Spleen (tissue), 11 donors: ENCODE data around the gene WDR88. TPM values are rescaled to one million over a fixed set of nuclear protein-coding genes. Genes with fewer than 3 reads are reported as not detected.

ENCODE experiments used
- DNase-seq: peaks from one replicate; pipeline ENCODE4 v3.0.0-alpha.2; 2020
- H3K27ac ChIP-seq, 8 donors: fragments of 200-600 bp; sonication (generic) in 7 of 8; 1 replicate in 4 of 8; 2 replicates in 4 of 8; pipeline versions ENCODE4 v1.5.0 to v1.8.0; 2016 to 2021; ENCODE audit warnings: inconsistent platforms in 4 of 8, mild to moderate bottlenecking in 4 of 8, moderate library complexity in 1 of 8
- H3K27me3 ChIP-seq, 7 donors: fragments of 200-600 bp; sonication (generic) in 6 of 7; replicated peaks in 1 of 7; 1 replicate in 4 of 7; 2 replicates in 3 of 7; pipeline versions ENCODE4 v1.5.0 to v1.8.0; 2016 to 2021; ENCODE audit warnings: inconsistent platforms in 3 of 7, mild to moderate bottlenecking in 1 of 7
- H3K36me3 ChIP-seq, 6 donors: fragments of 200-600 bp; sonication (generic) in 5 of 6; 1 replicate in 4 of 6; 2 replicates in 2 of 6; pipeline versions ENCODE4 v1.5.0 to v1.8.0; 2016 to 2021; ENCODE audit warnings: inconsistent platforms in 2 of 6
- H3K4me1 ChIP-seq, 6 donors: fragments of 200-600 bp; sonication (generic) in 5 of 6; 1 replicate in 3 of 6; 2 replicates in 3 of 6; pipeline versions ENCODE4 v1.5.0 to v1.8.0; 2016 to 2021; ENCODE audit warnings: inconsistent platforms in 3 of 6
- H3K4me3 ChIP-seq, 8 donors: fragments of 200-600 bp; sonication (generic) in 7 of 8; 1 replicate in 4 of 8; 2 replicates in 4 of 8; pipeline versions ENCODE4 v1.5.0 to v1.8.0; 2016 to 2021; ENCODE audit warnings: inconsistent platforms in 4 of 8, mild to moderate bottlenecking in 4 of 8, moderate library complexity in 2 of 8
- H3K9me3 ChIP-seq, 8 donors: fragments of 200-600 bp; sonication (generic) in 7 of 8; 1 replicate in 4 of 8; 2 replicates in 4 of 8; pipeline versions ENCODE4 v1.5.0 to v1.8.0; 2016 to 2021; ENCODE audit warnings: inconsistent platforms in 4 of 8
- POLR2A ChIP-seq, 3 donors: fragments of 450-650 bp; IDR thresholded peaks; one replicate each; pipeline ENCODE4 v1.5.1; 2017; ENCODE audit warnings: antibody characterized with exemption in 3 of 3, mild to moderate bottlenecking in 1 of 3
- POLR2AphosphoS5 ChIP-seq, 3 donors: sonication (generic); formaldehyde crosslinking; IDR thresholded peaks; one replicate each; pipeline ENCODE4 v1.5.1; 2017; ENCODE audit warnings: antibody characterized with exemption in 3 of 3
- WGBS, 5 donors: extraction: QIAGEN DNeasy Blood & Tissue Kit in 3 of 5; methylation state at CpG; one replicate each; pipeline versions ENCODE4 v1.1.5 to v1.1.7; 2013 to 2018; 5-methylcytosine and 5-hydroxymethylcytosine counted together
- intact Hi-C: fragments of 100-400 bp; cut with DNase I; formaldehyde crosslinking; loops from one replicate; pipeline ENCODE4 v1.15.0; 2023; ENCODE audit warnings: low total_unique reads
- polyA plus RNA-seq, 3 donors: library from polyadenylated mRNA; stranded (reverse); fragments of 200-250 nt; gene quantifications; one replicate each; pipeline ENCODE4 v1.2.1, GENCODE V29; 2013
- total RNA-seq, 7 donors: library from RNA; depleted of rRNA in 3 of 7; stranded (reverse); fragments of >200 nt in 3 of 7; fragmentation: NEBNext Ultra II Directional in 4 of 7; extraction: Animal tissue kit (Norgen Biotek cat#: 25700) in 4 of 7; gene quantifications; one replicate each; pipeline versions ENCODE4 v1.1.0 to v1.2.1, GENCODE V29; 2016 to 2021
- TF ChIP-seq, protein P1 (sequence below), 11 experiments: fragments of 200-600 bp in 7 of 11; fragments of 450-650 bp in 4 of 11; sonication (generic) in 4 of 11; IDR thresholded peaks in 8 of 11; conservative IDR thresholded peaks in 3 of 11; 1 replicate in 7 of 11; 2 replicates in 4 of 11; pipeline versions ENCODE4 v1.4.0 to v1.8.0; 2016 to 2021; ENCODE audit warnings: antibody characterized with exemption in 11 of 11, inconsistent platforms in 4 of 11, mild to moderate bottlenecking in 1 of 11
- donor health status: healthy with polysubstance abuse.
- donor health status: DM: no; HTN: no; CAD: no; lungs with moderate emphysema.
- donor health status: DM: no; HTN: no; CAD: no.
- donor health status: Bipolar disorder and iron deficiency.
- donor health status: healthy.
- donor health status: DM: no; HTN: no; CAD: no.
- donor health status: DM: yes; HTN: yes; CAD: no.

Gene WDR88
- total and polyA plus RNA-seq, 10 donors, result 0.07 TPM; not detected in 9

- TF ChIP-seq POLR2AphosphoS5 (IDR thresholded peaks at IDR 0.05) (no peak), POLR2A (IDR thresholded peaks at IDR 0.05) (no peak)
- TF ChIP-seq, protein P1, sequence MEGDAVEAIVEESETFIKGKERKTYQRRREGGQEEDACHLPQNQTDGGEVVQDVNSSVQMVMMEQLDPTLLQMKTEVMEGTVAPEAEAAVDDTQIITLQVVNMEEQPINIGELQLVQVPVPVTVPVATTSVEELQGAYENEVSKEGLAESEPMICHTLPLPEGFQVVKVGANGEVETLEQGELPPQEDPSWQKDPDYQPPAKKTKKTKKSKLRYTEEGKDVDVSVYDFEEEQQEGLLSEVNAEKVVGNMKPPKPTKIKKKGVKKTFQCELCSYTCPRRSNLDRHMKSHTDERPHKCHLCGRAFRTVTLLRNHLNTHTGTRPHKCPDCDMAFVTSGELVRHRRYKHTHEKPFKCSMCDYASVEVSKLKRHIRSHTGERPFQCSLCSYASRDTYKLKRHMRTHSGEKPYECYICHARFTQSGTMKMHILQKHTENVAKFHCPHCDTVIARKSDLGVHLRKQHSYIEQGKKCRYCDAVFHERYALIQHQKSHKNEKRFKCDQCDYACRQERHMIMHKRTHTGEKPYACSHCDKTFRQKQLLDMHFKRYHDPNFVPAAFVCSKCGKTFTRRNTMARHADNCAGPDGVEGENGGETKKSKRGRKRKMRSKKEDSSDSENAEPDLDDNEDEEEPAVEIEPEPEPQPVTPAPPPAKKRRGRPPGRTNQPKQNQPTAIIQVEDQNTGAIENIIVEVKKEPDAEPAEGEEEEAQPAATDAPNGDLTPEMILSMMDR (IDR thresholded peaks at IDR 0.05 in 8 of 11, conservative IDR thresholded peaks at IDR 0.05 in 3 of 11), result no peak
- intact Hi-C loops, result no loop called here
Observed at GRCh38 chr19:33129901-33130300, 2.0 kb upstream of the WDR88 start.

DNA sequence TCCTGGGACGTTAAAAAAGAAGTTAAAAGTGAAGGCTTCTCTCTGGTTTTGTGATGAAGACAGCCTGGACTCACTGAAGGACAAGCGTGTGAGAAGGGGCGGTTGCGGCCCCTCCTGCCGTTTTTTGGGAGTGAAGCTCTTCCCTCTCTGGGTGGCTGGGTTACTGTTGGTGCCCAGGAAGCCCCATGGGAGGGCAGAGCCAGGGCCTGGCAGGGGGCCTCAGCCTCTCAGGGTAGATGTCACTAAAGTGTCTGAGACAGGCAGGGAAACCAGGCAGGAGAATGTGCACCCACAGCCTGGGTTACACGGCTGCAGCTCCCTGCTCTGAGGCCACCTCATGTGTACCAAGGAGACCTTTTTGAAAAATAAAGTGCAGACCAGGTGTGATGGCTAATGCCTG is 1.5 kb upstream of the WDR88 start:
- DNase-seq, result no peak
- peaks cover 0 to 72% (median 49%) of the 10 kb centered on the region in 6 donors for H3K36me3 ChIP-seq
- WGBS, 5 donors, result 91 to 98% (median 92%) methylated on average over 5 to 6 of the region's 6 CpGs

More at GRCh38 chr19:33129901-33130300, 2.0 kb upstream of the WDR88 start:
- 88 to 97% (median 92%) methylated on average over 6 of the region's 6 CpGs for WGBS, 5 donors
- Histone ChIP-seq H3K9me3 (no peaks in the 10 kb centered on the region), H3K4me3 (no peak overlapping the region), H3K36me3 (peaks cover 0 to 77% (median 52%) of the 10 kb centered on the region in 6 donors), H3K4me1 (peaks cover 0 to 13% (median 5%) of the 10 kb centered on the region in 6 donors), H3K27me3 (peaks cover 0 to 8% (median 4%) of the 10 kb centered on the region in 7 donors), H3K27ac (no peak overlapping the region)
- DNase-seq, result no peak

DNA sequence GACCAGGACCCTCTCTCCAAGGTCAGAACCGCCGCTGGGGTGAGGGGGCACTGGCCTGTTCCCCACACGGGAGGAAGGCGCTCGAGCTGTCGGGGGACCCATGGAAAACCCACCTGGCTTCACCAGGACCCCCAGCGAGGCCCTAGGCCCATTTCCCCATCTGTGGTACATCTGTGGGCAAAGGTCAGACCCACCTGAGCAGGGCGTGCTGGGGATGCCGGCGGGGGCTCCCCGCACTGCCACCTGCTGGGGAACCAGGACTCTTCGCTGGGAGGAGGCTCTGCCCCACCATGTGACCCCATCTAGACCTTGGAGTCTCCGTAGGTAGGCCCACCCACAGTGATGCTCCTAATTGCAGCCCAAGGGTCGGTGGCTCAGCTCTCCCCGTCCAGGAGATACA is 511 bp downstream of the WDR88 start:
- DNase-seq, result no peak
- Histone ChIP-seq H3K27ac (no peak overlapping the region), H3K4me1 (peaks cover 0 to 11% (median 1%) of the 10 kb centered on the region in 6 donors), H3K27me3 (peaks cover 0 to 27% (median 5%) of the 10 kb centered on the region in 7 donors), H3K9me3 (peaks cover 0 to 3% (median 0%) of the 10 kb centered on the region in 8 donors), H3K4me3 (no peak overlapping the region), H3K36me3 (peaks cover 0 to 52% (median 37%) of the 10 kb centered on the region in 6 donors)
- no peak for TF ChIP-seq POLR2A (IDR thresholded peaks at IDR 0.05)
- peak in 1 of 3 donors; percentile 14 for TF ChIP-seq POLR2AphosphoS5 (IDR thresholded peaks at IDR 0.05)
- intact Hi-C loops, result no loop called here
- 86 to 95% (median 91%) methylated on average over 14 to 15 of the region's 15 CpGs for WGBS, 5 donors

More for the DNA sequence above, 1.5 kb upstream of the WDR88 start:
- H3K4me1 ChIP-seq, result peaks cover 0 to 17% (median 5%) of the 10 kb centered on the region in 6 donors
- H3K27ac ChIP-seq, result no peak overlapping the region
- H3K4me3 ChIP-seq, result no peak overlapping the region
- H3K27me3 ChIP-seq, result peaks cover 0 to 13% (median 5%) of the 10 kb centered on the region in 7 donors
- peaks cover 0 to 3% (median 0%) of the 10 kb centered on the region in 8 donors for H3K9me3 ChIP-seq
- no peak for TF ChIP-seq POLR2A (IDR thresholded peaks at IDR 0.05)
- intact Hi-C loops, result no loop called here

- Histone ChIP-seq H3K4me1 (peaks cover 0 to 11% (median 1%) of the 10 kb centered on the region in 6 donors), H3K36me3 (peaks cover 0 to 41% (median 26%) of the 10 kb centered on the region in 6 donors), H3K27ac (no peak overlapping the region), H3K4me3 (no peak overlapping the region), H3K9me3 (peaks cover 0 to 3% (median 0%) of the 10 kb centered on the region in 8 donors), H3K27me3 (peaks cover 0 to 27% (median 5%) of the 10 kb centered on the region in 7 donors)
- no peak for DNase-seq
- intact Hi-C loops, result no loop called here
- 53 to 71% (median 54%) methylated on average over 13 of the region's 13 CpGs for WGBS, 5 donors
- no peak for TF ChIP-seq POLR2A (IDR thresholded peaks at IDR 0.05)
- TF ChIP-seq, protein P1 (IDR thresholded peaks at IDR 0.05 in 8 of 11, conservative IDR thresholded peaks at IDR 0.05 in 3 of 11), result no peak
- no peak for TF ChIP-seq POLR2AphosphoS5 (IDR thresholded peaks at IDR 0.05)
Observed at GRCh38 chr19:33133438-33134031, 1.6 kb downstream of the WDR88 start.

DNA sequence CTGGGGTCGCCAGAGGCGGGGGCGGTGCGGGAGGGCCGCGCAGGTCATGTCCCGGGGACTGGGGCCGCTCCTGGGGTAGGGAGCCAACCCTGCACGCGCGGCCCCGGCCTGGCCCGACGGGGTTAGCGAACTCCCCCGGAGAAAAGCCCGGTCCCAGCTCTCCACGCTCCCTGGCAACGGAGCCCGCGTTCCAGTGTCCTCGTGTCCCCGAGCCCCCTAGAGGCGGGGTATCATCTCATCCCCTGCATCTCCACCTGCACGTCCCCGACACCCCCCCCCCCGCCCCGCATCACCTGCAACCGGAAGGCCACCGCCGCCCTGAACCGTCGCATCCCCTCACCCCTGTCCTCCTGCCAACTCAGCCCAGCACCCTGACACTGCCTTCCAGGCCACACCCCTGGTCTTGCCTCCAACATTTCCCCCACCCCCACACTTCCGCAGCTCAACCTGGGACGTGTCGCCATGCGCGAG is 2.7 kb downstream of the WDR88 start:
- 14 to 22% (median 21%) methylated on average over 22 to 38 of the region's 38 CpGs for WGBS, 5 donors
- intact Hi-C loops, result no loop called here
- no peak for TF ChIP-seq POLR2A (IDR thresholded peaks at IDR 0.05)
- TF ChIP-seq, protein P1 (IDR thresholded peaks at IDR 0.05 in 8 of 11, conservative IDR thresholded peaks at IDR 0.05 in 3 of 11), result no peak
- peaks cover 0 to 3% (median 0%) of the 10 kb centered on the region in 8 donors for H3K9me3 ChIP-seq
- peaks cover 0 to 31% (median 16%) of the 10 kb centered on the region in 6 donors for H3K36me3 ChIP-seq
- H3K4me3 ChIP-seq, result peak overlapping the region in 1 of 8 donors; percentile 51
- H3K4me1 ChIP-seq, result peaks cover 0 to 11% (median 1%) of the 10 kb centered on the region in 6 donors
- peaks cover 0 to 27% (median 5%) of the 10 kb centered on the region in 7 donors for H3K27me3 ChIP-seq
- no peak for DNase-seq
- no peak overlapping the region for H3K27ac ChIP-seq
